HUES48 (cell line): ENCODE measurements around the gene RNF14.
A peak's percentile ranks its signal among the peaks of the same experiment; 100 is the strongest.
"Not testable (repeated sequence)": the region's sequence is repeated elsewhere in the genome, so short reads cannot be mapped to it uniquely, and the experiment has no call there.

ENCODE experiments used
- H3K27ac ChIP-seq: one replicate; pipeline ENCODE4 v1.7.0; 2013; ENCODE audit warnings: low read depth, low read length, inconsistent platforms
- H3K27me3 ChIP-seq: 2 replicates; pipeline ENCODE4 v1.6.1; 2013; ENCODE audit warnings: mild to moderate bottlenecking, low read length; ENCODE audit not compliant: control insufficient read depth, insufficient read depth
- H3K36me3 ChIP-seq: 2 replicates; pipeline ENCODE4 v1.6.1; 2013; ENCODE audit warnings: low read length; ENCODE audit not compliant: control insufficient read depth, insufficient read depth
- H3K4me1 ChIP-seq: 2 replicates; pipeline ENCODE4 v1.6.1; 2013; ENCODE audit warnings: mild to moderate bottlenecking, low read length; ENCODE audit not compliant: control insufficient read depth, insufficient read depth
- H3K4me3 ChIP-seq: 2 replicates; pipeline ENCODE4 v1.5.1; 2013; ENCODE audit warnings: mild to moderate bottlenecking, low read depth, low read length
- H3K9ac ChIP-seq: 2 replicates; pipeline ENCODE4 v1.6.1; 2013; ENCODE audit warnings: mild to moderate bottlenecking, low read depth, low read length, moderate library complexity
- H3K9me3 ChIP-seq: 2 replicates; pipeline ENCODE4 v1.6.1; 2013; ENCODE audit warnings: low read length; ENCODE audit not compliant: control insufficient read depth, insufficient read depth

The RNF14 gene

DNA sequence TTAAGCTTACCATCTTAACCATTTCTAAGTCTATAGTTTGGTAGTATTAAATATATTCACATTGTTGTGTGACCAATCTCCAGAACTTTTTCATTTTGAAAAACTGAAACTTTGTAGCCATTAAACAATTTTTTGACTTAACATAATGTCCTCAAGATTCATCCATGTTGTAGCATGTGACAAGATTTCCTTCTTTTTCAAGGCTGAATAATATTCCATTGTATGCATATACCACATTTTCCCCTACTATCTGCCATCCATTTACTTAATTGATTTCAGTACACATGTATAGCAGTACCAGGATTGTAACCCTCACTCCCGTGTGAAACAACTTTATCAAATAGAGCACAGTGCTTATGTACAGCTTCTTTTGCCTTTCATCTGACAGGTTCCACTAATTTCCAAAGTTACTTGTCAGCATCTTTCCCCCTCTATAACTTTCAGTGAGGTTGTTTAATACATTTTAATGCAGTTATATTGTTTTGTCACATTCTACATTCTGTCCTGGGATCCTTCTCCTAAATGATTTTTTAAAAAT lies 51.3 kb downstream of the RNF14 start:
- Histone ChIP-seq H3K27ac (no peak overlapping the region), H3K36me3 (no peaks in the 10 kb centered on the region), H3K9ac (no peak overlapping the region), H3K4me1 (0 out of 2 replicates have a peak, but pooled peaks cover 1% of the 10 kb centered on the region), H3K27me3 (no peaks in the 10 kb centered on the region), H3K9me3 (peaks cover 5% of the 10 kb centered on the region), H3K4me3 (no peak overlapping the region)

DNA sequence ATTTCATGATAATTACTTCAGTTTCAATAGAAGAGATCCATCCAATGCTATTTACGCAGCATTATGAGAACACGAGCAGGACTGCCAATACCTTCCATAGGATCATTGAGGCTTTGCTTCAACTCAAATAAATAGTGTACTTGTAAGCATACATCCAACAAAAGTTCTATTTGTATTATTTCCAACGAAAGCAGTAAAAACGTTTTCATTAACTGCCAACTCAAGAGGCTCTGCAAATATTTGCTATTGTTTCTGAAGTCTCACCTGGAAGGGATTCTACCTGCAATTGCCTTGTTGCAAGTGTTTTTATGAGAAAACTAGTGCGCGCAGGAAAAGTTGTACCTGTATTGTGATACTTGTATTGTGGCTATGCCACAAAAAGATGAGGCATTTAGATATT lies 54.9 kb downstream of the RNF14 start:
- no peaks in the 10 kb centered on the region for H3K27me3 ChIP-seq
- H3K27ac ChIP-seq, result no peak overlapping the region
- no peak overlapping the region for H3K9ac ChIP-seq
- H3K4me1 ChIP-seq, result 0 out of 2 replicates have a peak, but pooled peaks cover 5% of the 10 kb centered on the region
- H3K36me3 ChIP-seq, result no peaks in the 10 kb centered on the region
- H3K4me3 ChIP-seq, result no peak overlapping the region; the same call in 1 of the 2 replicates
- peaks cover 5% of the 10 kb centered on the region for H3K9me3 ChIP-seq

DNA sequence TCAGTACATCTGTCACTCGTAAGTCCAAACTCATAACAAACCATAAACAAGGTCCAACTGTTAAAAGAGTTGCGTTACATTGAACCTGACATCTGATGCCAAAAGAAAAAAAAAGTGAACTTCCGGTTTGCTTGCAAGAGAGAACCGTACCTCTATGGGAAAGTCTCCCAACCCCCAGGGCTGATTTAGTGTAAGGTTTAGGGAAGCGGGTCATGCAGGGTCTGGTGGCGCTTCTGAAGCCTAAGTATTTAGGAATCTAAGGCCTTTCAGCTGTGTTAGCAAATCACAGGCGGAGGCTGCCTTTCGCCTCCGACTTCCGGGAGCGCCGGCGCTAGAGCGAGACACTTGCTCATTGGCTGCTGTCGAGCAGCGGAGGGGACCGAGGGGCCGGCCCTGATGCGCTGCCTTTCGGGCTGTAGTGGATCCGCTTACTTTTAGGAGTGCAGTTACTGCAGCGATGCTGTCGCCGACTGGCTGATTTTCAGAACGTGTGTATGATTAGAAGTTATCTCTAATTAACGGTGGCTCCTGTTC lies 55.9 kb downstream of the RNF14 start:
- H3K36me3 ChIP-seq, result no peaks in the 10 kb centered on the region
- H3K27ac ChIP-seq, result peak overlapping the region; percentile 92
- peaks cover 5% of the 10 kb centered on the region for H3K9me3 ChIP-seq
- H3K4me1 ChIP-seq, result 0 out of 2 replicates have a peak, but pooled peaks cover 5% of the 10 kb centered on the region
- H3K4me3 ChIP-seq, result peak overlapping the region; percentile 56
- no peaks in the 10 kb centered on the region for H3K27me3 ChIP-seq
- peak overlapping the region; percentile 56 for H3K9ac ChIP-seq

DNA sequence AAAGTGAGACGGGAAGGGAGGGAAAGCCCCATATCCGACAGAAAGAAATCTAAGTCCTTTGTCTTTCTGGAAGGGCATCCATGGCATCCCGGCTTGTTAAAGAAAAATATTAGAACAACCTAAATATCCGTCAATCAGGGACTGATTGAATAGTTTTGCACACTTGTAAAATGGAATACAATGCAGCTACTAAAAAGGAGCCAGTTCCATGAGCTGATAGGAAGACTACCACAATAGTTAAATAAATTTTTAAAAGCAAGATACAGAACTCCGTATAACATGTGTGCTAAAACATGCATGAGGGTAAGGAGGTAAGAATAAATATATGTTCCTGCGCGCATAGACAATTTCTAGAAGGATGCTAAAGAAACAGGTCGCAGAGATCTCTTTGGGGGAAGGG lies 56.7 kb downstream of the RNF14 start:
- Histone ChIP-seq H3K27ac (no peak overlapping the region), H3K4me3 (peak overlapping the region; percentile 56), H3K9me3 (no peaks in the 10 kb centered on the region), H3K4me1 (0 out of 2 replicates have a peak, but pooled peaks cover 5% of the 10 kb centered on the region), H3K36me3 (no peaks in the 10 kb centered on the region), H3K27me3 (no peaks in the 10 kb centered on the region), H3K9ac (no peak overlapping the region)

DNA sequence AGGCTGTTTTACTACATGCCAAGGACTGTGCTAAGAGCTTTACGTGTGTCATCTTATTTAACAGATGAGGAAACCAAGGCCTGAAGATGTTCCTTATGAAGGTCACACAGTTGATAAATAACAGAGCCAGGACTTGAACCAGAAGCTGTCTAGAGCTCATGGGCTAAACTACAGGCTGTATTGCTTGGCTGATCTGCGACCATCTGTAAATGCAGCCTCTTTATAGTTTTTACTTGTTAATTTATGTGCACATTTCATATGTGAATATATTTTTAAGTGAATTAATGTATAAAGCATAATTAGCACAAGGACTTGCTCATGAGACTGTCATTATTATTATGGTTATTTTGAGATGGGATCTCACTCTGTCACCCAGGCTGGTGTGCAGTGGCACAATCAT lies 63.2 kb downstream of the RNF14 start:
- no peak overlapping the region for H3K27ac ChIP-seq
- H3K4me1 ChIP-seq, result 0 out of 2 replicates have a peak, but pooled peaks cover 4% of the 10 kb centered on the region
- H3K9me3 ChIP-seq, result no peaks in the 10 kb centered on the region
- no peak overlapping the region for H3K4me3 ChIP-seq
- no peak overlapping the region for H3K9ac ChIP-seq
- no peaks in the 10 kb centered on the region for H3K27me3 ChIP-seq
- no peaks in the 10 kb centered on the region for H3K36me3 ChIP-seq

DNA sequence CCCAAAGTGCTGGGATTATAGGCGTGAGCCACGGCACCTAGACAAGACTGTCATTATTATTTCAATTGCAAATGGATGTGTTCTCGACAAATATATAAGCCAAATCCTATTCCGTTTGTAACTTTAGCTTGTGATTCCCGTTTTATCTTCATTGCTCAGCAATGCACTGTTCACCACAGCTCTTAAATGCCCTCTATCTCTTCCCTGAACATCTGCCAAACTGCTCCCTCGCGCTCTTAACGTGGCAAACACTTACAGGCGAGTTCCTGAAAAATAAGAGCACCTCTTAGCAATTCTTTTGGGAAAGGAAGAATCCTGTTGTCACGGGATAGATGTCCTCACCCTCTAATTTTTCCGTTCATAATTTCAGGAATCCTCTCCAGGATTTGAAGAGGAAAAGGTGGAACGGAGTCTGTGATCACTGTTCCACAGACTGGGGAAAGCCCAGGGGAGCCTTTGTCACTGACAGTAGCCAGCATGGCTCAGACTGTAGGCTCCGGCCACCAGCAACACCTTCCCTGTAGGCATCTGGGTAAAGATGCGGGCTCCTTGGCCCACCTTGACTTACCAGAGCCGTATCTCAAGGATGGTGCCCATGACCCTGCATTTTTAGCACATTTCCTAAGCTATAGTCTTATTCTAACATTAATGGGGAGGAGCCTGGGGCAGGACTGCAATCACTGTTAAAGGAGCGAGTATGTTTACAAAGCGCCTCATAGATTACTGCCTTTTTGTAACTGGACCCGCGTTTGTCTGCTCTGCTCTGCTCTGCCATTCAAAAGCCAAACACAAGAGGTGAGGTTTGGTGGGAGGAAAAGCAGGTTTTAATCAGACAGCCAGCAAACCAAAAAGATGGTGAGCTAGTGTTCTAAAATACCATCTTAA lies 64.1 kb downstream of the RNF14 start:
- H3K4me1 ChIP-seq, result 0 out of 2 replicates have a peak, but pooled peaks cover 4% of the 10 kb centered on the region
- no peaks in the 10 kb centered on the region for H3K9me3 ChIP-seq
- no peaks in the 10 kb centered on the region for H3K27me3 ChIP-seq
- no peak overlapping the region for H3K4me3 ChIP-seq
- H3K9ac ChIP-seq, result no peak overlapping the region
- H3K36me3 ChIP-seq, result no peaks in the 10 kb centered on the region
- H3K27ac ChIP-seq, result no peak overlapping the region

DNA sequence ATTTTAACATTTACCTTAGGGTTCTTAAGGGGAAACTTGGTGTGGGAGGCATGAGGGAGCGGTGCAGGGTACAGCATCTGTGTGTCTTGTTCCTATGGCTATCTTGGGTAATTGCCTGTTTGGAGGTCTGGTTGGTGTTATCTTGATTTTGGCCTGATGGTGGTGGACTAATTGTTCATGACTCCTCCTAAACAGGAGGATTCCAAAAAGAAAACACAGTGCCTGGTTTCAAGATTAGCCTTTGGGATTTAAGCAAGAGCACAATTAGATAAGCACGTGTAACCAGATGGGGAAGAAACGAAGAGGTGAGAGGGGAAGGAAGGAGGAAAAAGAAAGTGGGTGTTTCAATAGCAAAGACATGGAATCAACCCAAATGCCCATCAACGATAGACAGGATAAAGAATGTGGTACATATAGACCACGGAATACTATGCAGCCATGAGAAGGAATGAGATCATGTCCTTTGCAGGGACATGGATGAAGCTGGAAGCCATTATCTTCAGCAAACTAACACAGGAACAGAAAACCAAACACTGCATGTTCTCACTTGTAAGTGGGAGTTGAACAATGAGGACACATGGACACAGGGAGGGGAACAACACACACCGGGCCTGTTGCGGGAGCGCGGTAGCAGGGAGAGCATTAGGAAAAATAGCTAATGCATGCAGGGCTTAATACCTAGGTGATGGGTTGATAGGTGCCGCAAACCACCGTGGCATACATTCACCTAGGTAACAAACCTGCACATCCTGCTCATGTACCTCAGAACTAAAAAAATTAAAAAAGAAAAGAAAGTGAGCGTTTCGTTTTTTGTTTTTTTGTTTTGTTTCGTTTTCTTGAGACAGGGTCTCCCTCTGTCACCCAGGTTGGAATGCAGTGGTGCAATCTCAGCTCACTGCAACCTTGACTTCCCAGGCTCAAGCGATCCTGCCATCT lies 65.0 kb downstream of the RNF14 start:
- H3K27me3 ChIP-seq, H3K27ac ChIP-seq, H3K36me3 ChIP-seq, H3K4me3 ChIP-seq, H3K9ac ChIP-seq, H3K4me1 ChIP-seq, H3K9me3 ChIP-seq: not testable (repeated sequence)

DNA sequence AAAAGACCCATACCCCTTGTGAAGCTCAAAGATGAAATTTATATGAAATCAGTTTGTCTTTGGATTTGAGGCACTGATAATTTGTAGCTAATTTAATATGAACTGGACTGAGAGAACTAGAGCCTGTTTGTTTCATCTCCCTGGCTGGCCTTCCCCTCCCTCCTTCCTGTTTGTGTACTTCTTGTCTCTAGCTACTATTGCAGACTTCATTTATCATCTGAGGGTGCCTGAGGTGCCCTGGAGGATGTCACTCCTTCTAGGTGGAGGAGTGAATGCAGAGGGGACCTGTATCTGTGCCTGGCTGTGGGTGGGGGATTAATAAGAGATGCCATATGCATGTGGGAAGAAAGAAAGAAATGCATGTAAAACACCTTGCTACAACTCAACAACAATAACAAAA lies 66.1 kb downstream of the RNF14 start:
- no peaks in the 10 kb centered on the region for H3K27me3 ChIP-seq

DNA sequence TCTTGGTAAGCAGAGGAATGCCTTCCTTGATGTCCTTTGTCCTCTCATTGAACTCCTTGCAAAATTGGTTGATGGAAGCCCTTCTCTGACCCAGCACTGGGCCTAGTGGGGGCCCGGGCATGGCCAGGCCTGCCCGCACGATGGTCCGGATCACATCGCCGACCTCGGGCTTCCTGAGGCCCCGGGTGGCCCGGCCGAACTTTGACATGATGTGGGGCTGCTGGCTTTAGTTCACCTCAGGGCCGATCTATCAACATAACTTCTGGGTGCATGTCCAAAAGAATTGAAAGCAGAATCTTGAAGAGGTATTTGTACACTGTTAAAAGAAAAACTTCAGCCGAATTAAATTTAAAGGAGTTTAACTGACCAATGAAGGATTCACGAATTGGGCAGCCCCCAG lies 68.0 kb downstream of the RNF14 start:
- no peak overlapping the region for H3K9ac ChIP-seq
- H3K36me3 ChIP-seq, result no peaks in the 10 kb centered on the region
- no peak overlapping the region for H3K4me3 ChIP-seq
- H3K27me3 ChIP-seq, result no peaks in the 10 kb centered on the region
- no peak overlapping the region for H3K27ac ChIP-seq
- H3K4me1 ChIP-seq, result 0 out of 2 replicates have a peak, but pooled peaks cover 4% of the 10 kb centered on the region
- no peaks in the 10 kb centered on the region for H3K9me3 ChIP-seq

More for the DNA sequence above, 66.1 kb downstream of the RNF14 start:
- Histone ChIP-seq H3K9ac (no peak overlapping the region), H3K36me3 (no peaks in the 10 kb centered on the region), H3K27ac (no peak overlapping the region), H3K9me3 (no peaks in the 10 kb centered on the region), H3K4me3 (no peak overlapping the region), H3K4me1 (0 out of 2 replicates have a peak, but pooled peaks cover 4% of the 10 kb centered on the region)

DNA sequence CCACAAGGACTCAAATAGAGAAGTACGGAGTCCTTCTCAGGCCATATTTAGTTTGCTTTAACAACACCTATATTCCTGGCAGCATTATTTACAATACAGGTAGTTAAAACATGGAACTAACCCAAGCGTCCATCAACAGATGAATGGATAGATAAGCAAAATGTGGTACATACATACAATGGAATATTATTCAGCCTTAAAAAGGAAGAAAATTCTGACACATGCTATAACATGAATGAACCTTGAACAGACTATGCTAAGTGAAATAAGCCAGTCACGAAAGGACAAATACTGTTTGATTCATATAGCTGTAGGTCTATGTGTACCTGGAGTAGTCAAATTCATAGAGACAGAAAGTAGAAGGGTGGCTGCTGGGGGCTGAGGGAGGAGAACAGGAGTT lies 68.7 kb downstream of the RNF14 start:
- H3K9me3 ChIP-seq, result not testable (repeated sequence)

More for the DNA sequence above, 68.7 kb downstream of the RNF14 start:
- not testable (repeated sequence) for H3K27me3 ChIP-seq, H3K27ac ChIP-seq, H3K4me3 ChIP-seq, H3K9ac ChIP-seq, H3K4me1 ChIP-seq, H3K36me3 ChIP-seq
